ENCODE data around the gene TMCO5A.

The TMCO5A gene

GRCh38 chr15:37900326-37901221 lies 33.9 kb upstream of the TMCO5A start:
- no peak for TF ChIP-seq POLR2A (IDR thresholded peaks at IDR 0.05; ENCODE audit: extremely low read depth, insufficient read length)
- no peak for TF ChIP-seq MYC (IDR thresholded peaks at IDR 0.05; ENCODE audit: low read depth, low read length)
- no peak for TF ChIP-seq CTCF (IDR thresholded peaks at IDR 0.05; ENCODE audit: low read depth, low read length)
- no peak for TF ChIP-seq MAX (IDR thresholded peaks at IDR 0.05; ENCODE audit: low read depth, low read length)
- no peak overlapping the region for H3K4me3 ChIP-seq (ENCODE audit: low read depth, low read length)
- no peak for DNase-seq (ENCODE audit: low read depth)

- H3K4me3 ChIP-seq (ENCODE audit: low read depth, low read length), result no peak overlapping the region
- TF ChIP-seq CTCF (IDR thresholded peaks at IDR 0.05; ENCODE audit: low read depth, low read length), result no peak
- no peak for TF ChIP-seq POLR2A (IDR thresholded peaks at IDR 0.05; ENCODE audit: extremely low read depth, insufficient read length)
- no peak for TF ChIP-seq MYC (IDR thresholded peaks at IDR 0.05; ENCODE audit: low read depth, low read length)
- no peak for TF ChIP-seq MAX (IDR thresholded peaks at IDR 0.05; ENCODE audit: low read depth, low read length)
- DNase-seq (ENCODE audit: low read depth), result no peak
Observed at GRCh38 chr15:37902126-37902525, 32.3 kb upstream of the TMCO5A start.

GRCh38 chr15:37903919-37904625 lies 30.4 kb upstream of the TMCO5A start:
- DNase-seq (ENCODE audit: low read depth), result no peak

GRCh38 chr15:37907136-37907535 lies 27.3 kb upstream of the TMCO5A start:
- no peak overlapping the region for H3K4me3 ChIP-seq (ENCODE audit: low read depth, low read length)
- no peak for DNase-seq (ENCODE audit: low read depth)
- TF ChIP-seq POLR2A (IDR thresholded peaks at IDR 0.05; ENCODE audit: extremely low read depth, insufficient read length), result no peak
- TF ChIP-seq MYC (IDR thresholded peaks at IDR 0.05; ENCODE audit: low read depth, low read length), result no peak

More at GRCh38 chr15:37903919-37904625, 30.4 kb upstream of the TMCO5A start:
- H3K4me3 ChIP-seq (ENCODE audit: low read depth, low read length), result no peak overlapping the region
- no peak for TF ChIP-seq CTCF (IDR thresholded peaks at IDR 0.05; ENCODE audit: low read depth, low read length)
- TF ChIP-seq MYC (IDR thresholded peaks at IDR 0.05; ENCODE audit: low read depth, low read length), result no peak
- no peak for TF ChIP-seq POLR2A (IDR thresholded peaks at IDR 0.05; ENCODE audit: extremely low read depth, insufficient read length)
- TF ChIP-seq MAX (IDR thresholded peaks at IDR 0.05; ENCODE audit: low read depth, low read length), result no peak

- no peak overlapping the region for H3K4me3 ChIP-seq (ENCODE audit: low read depth, low read length)
- no peak for TF ChIP-seq CTCF (IDR thresholded peaks at IDR 0.05; ENCODE audit: low read depth, low read length)
- TF ChIP-seq MYC (IDR thresholded peaks at IDR 0.05; ENCODE audit: low read depth, low read length), result no peak
- no peak for TF ChIP-seq MAX (IDR thresholded peaks at IDR 0.05; ENCODE audit: low read depth, low read length)
- TF ChIP-seq POLR2A (IDR thresholded peaks at IDR 0.05; ENCODE audit: extremely low read depth, insufficient read length), result no peak
- no peak for DNase-seq (ENCODE audit: low read depth)
Observed at GRCh38 chr15:37921527-37922385, 12.7 kb upstream of the TMCO5A start.
